ENCODE measurements around the gene TMEM185B. TPM values are rescaled to one million over a fixed set of nuclear protein-coding genes. Genes with fewer than 3 reads are reported as not detected.
A peak's percentile ranks its signal among the peaks of the same experiment; 100 is the strongest.

The TMEM185B gene
- total and polyA plus RNA-seq, 10 of the 15 experiments (the other 5 are each of a cell fraction or from before 2014, with no cell fraction given), result 2.4 to 20.9 (median 14.5) TPM

DNA sequence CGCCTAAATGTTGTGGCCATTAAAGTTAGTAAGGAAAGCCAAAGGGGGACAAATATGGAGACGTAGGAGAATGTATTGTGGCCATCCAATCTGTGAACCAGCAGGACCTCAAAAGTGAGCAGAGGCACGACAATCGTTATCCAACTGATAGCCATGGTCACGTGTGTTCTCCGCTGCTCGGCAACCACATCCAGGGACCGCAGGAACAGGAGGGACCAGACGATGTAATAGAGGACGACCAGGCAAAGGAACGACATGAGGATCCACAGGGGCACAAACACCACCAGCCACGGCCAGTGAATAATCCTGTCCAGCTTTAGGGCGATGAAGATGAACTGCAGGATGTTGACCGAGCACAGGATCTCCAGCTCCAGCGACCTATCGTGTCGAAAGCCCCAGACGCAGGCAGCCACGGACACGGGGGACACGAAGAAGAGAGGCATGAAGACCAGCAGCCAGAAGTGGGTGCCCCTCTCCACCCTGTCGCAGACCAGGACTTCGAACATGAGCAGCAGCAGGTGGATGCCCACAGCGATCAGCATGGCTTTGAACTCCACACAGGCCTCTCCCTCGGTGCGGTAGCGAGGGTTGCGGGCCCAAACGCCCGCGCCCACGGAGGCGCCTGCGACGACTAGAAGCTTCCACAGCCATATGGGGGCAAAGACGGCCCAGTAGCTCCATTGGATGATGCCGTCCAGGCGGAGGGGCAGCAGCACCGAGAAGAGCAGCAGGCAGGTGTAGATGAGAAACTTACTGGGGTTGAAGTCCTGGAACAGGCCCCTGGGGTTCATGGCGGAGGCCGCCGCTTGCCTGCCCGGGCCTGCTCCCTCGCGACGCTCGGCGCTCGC is 790 bp downstream of the TMEM185B start:
- ChIA-PET CTCF (interaction anchor here (1.0 to 3.5 kb wide), 7 partner anchors 10 to 469 kb away, joined by 3 to 13 read pairs (median 3); no protein-coding TSS in a partner anchor), RAD21 (ENCODE audit: unreplicated experiment) (interaction anchor here (1.0 to 2.0 kb wide), 8 partner anchors 10 to 91 kb away, joined by 3 to 14 read pairs (median 8); partner anchors contain the start of gene RALB), POLR2A (interaction anchor here (0.6 to 1.9 kb wide), 5 partner anchors 9 to 88 kb away, joined by 3 to 17 read pairs (median 5); partner anchors contain the start of gene RALB), SMC1A (ENCODE audit: uncharacterized antibody, unreplicated experiment) (interaction anchor here (0.6 to 1.9 kb wide), 4 partner anchors 10 to 47 kb away, joined by 3 to 9 read pairs (median 3); no protein-coding TSS in a partner anchor)
- DNase-seq (ENCODE audit: low read depth, low spot score) (no peak), ATAC-seq (no peak), FAIRE-seq (no peak)
- intact Hi-C loops (cut with micrococcal nuclease; ENCODE audit: unreplicated experiment) (loop anchor here (1.0 to 2.0 kb wide), 2 partner anchors 30 to 88 kb away; partner anchors contain the start of gene RALB), in situ Hi-C loops (cut with MboI) (loop anchor here (25.0 kb wide), 1 partner anchor 465 kb away; no protein-coding TSS in a partner anchor)
- Histone ChIP-seq H3K36me3 (ENCODE audit: control insufficient read depth in 2 of 2, insufficient read depth in 2 of 2, low read length in 1 of 2) (no peaks in the 10 kb centered on the region; a peak in 1 of 4 replicates), H3K27ac (ENCODE audit: control insufficient read depth, insufficient read depth) (peak overlapping the region; percentile 83), H3K4me1 (ENCODE audit: control insufficient read depth, insufficient read depth, low read length) (peaks cover 22% of the 10 kb centered on the region), H2AFZ (ENCODE audit: control insufficient read depth, low read depth, low read length) (peak overlapping the region; percentile 77), H3K4me3 (peak overlapping the region; percentile 81), H3K9me3 (replicated peaks; ENCODE audit: control insufficient read depth, insufficient read depth, low read length) (no peaks in the 10 kb centered on the region), H3K4me2 (ENCODE audit: control insufficient read depth, insufficient read depth) (peak overlapping the region; percentile 71), H3K9ac (ENCODE audit: control insufficient read depth, insufficient read depth, low read length) (peak overlapping the region; percentile 63), H4K20me1 (ENCODE audit: control insufficient read depth, insufficient read depth) (no peaks in the 10 kb centered on the region), H3K79me2 (ENCODE audit: control insufficient read depth, insufficient read depth, low read length) (peaks cover 18% of the 10 kb centered on the region), H3K27me3 (replicated peaks in 1 of 2; ENCODE audit: control insufficient read depth in 2 of 2, insufficient read depth in 2 of 2, low read length in 1 of 2) (no peaks in the 10 kb centered on the region)
- 85% methylated on average over 44 of the region's 49 CpGs for WGBS (ENCODE audit: insufficient coverage, insufficient replicate concordance, low lambda C conversion rate, missing lambda C conversion rate)
- TF ChIP-seq CHD2 (IDR thresholded peaks at IDR 0.05; ENCODE audit: borderline replicate concordance, low read depth, low read length), result no peak
- TF ChIP-seq HDGF (IDR thresholded peaks at IDR 0.05), result 0 out of 2 replicates have a peak, but pooled peaks have one; percentile 38
- TF ChIP-seq ZSCAN29 (IDR thresholded peaks at IDR 0.05), result no peak
- peak; percentile 91 for TF ChIP-seq MLLT1 (IDR thresholded peaks at IDR 0.05)
- TF ChIP-seq EZH2 (IDR thresholded peaks at IDR 0.05; ENCODE audit: borderline replicate concordance, control insufficient read depth, low read depth, low read length), result no peak
- TF ChIP-seq, protein P1, sequence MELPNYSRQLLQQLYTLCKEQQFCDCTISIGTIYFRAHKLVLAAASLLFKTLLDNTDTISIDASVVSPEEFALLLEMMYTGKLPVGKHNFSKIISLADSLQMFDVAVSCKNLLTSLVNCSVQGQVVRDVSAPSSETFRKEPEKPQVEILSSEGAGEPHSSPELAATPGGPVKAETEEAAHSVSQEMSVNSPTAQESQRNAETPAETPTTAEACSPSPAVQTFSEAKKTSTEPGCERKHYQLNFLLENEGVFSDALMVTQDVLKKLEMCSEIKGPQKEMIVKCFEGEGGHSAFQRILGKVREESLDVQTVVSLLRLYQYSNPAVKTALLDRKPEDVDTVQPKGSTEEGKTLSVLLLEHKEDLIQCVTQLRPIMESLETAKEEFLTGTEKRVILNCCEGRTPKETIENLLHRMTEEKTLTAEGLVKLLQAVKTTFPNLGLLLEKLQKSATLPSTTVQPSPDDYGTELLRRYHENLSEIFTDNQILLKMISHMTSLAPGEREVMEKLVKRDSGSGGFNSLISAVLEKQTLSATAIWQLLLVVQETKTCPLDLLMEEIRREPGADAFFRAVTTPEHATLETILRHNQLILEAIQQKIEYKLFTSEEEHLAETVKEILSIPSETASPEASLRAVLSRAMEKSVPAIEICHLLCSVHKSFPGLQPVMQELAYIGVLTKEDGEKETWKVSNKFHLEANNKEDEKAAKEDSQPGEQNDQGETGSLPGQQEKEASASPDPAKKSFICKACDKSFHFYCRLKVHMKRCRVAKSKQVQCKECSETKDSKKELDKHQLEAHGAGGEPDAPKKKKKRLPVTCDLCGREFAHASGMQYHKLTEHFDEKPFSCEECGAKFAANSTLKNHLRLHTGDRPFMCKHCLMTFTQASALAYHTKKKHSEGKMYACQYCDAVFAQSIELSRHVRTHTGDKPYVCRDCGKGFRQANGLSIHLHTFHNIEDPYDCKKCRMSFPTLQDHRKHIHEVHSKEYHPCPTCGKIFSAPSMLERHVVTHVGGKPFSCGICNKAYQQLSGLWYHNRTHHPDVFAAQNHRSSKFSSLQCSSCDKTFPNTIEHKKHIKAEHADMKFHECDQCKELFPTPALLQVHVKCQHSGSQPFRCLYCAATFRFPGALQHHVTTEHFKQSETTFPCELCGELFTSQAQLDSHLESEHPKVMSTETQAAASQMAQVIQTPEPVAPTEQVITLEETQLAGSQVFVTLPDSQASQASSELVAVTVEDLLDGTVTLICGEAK (IDR thresholded peaks at IDR 0.05; ENCODE audit: borderline replicate concordance), result peak; percentile 18; the same call in 1 of the 2 replicates
- TF ChIP-seq ASH2L (IDR thresholded peaks at IDR 0.05; ENCODE audit: borderline replicate concordance, low read depth), result 0 out of 2 replicates have a peak, but pooled peaks have one; percentile 2
- TF ChIP-seq, protein P2, sequence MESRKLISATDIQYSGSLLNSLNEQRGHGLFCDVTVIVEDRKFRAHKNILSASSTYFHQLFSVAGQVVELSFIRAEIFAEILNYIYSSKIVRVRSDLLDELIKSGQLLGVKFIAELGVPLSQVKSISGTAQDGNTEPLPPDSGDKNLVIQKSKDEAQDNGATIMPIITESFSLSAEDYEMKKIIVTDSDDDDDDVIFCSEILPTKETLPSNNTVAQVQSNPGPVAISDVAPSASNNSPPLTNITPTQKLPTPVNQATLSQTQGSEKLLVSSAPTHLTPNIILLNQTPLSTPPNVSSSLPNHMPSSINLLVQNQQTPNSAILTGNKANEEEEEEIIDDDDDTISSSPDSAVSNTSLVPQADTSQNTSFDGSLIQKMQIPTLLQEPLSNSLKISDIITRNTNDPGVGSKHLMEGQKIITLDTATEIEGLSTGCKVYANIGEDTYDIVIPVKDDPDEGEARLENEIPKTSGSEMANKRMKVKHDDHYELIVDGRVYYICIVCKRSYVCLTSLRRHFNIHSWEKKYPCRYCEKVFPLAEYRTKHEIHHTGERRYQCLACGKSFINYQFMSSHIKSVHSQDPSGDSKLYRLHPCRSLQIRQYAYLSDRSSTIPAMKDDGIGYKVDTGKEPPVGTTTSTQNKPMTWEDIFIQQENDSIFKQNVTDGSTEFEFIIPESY (IDR thresholded peaks at IDR 0.05), result peak; percentile 76; the same call in 1 of the 2 replicates
- 0 out of 2 replicates have a peak, but pooled peaks have one; percentile 70 for TF ChIP-seq SMARCA5 (IDR thresholded peaks at IDR 0.05)
- TF ChIP-seq HDAC2 (IDR thresholded peaks at IDR 0.05), result 0 out of 2 replicates have a peak, but pooled peaks have one; percentile 13
- no TSS peak for BruUV-seq (replicated peaks)

All from GM12878 (cell line).